K562 (cell line): ENCODE results near the gene LAPTM5. TPM values are rescaled to one million over a fixed set of nuclear protein-coding genes. Genes with fewer than 3 reads are reported as not detected.

Experiments
- ADNP ChIP-seq: fragments of 200-800 bp; sonication (Bioruptor generic); IDR thresholded peaks from 2 replicates; pipeline ENCODE4 v1.6.1; 2016; ENCODE audit warnings: missing genetic modification characterization, missing compliant biosample characterization
- BACH1 ChIP-seq: fragments of 200-800 bp; sonication (Bioruptor generic); IDR thresholded peaks from 2 replicates; pipeline ENCODE4 v1.6.1; 2016; ENCODE audit warnings: missing genetic modification characterization, missing compliant biosample characterization
- CBX3 ChIP-seq, 2 experiments: IDR thresholded peaks; 1 replicate in 1 of 2; 2 replicates in 1 of 2; pipeline ENCODE4 v1.6.1; 2012; ENCODE audit warnings: inconsistent platforms in 2 of 2, low read length in 2 of 2, borderline replicate concordance in 1 of 2, control low read depth in 1 of 2
- CTBP1 ChIP-seq: fragments of 450-650 bp; IDR thresholded peaks from 2 replicates; pipeline ENCODE4 v1.6.1; 2016; ENCODE audit warnings: borderline replicate concordance
- FOXK1 ChIP-seq: sonication (generic); formaldehyde crosslinking; IDR thresholded peaks from 2 replicates; pipeline ENCODE4 v1.8.0; 2022; ENCODE audit warnings: missing genetic modification reagents, mild to moderate bottlenecking, borderline replicate concordance
- GTF2E2 ChIP-seq: fragments of 200-800 bp; sonication (Bioruptor generic); IDR thresholded peaks from 2 replicates; pipeline ENCODE4 v1.6.1; 2016; ENCODE audit warnings: missing genetic modification characterization, missing compliant biosample characterization
- KDM4B ChIP-seq, 2 experiments: fragments of 450-650 bp in 1 of 2; sonication (generic) in 1 of 2; IDR thresholded peaks; 2 replicates each; pipeline ENCODE4 v1.6.1; 2016 to 2017; ENCODE audit warnings: borderline replicate concordance in 2 of 2, antibody characterized with exemption in 1 of 2, low read depth in 1 of 2, mild to moderate bottlenecking in 1 of 2
- MTA1 ChIP-seq: fragments of 450-650 bp; IDR thresholded peaks from 2 replicates; pipeline ENCODE4 v1.6.1; 2017; ENCODE audit warnings: borderline replicate concordance
- NFXL1 ChIP-seq: fragments of 450-650 bp; formaldehyde crosslinking; IDR thresholded peaks from 2 replicates; pipeline ENCODE4 v1.4.0; 2021; ENCODE audit warnings: mild to moderate bottlenecking
- RFX7 ChIP-seq: fragments of 250-450 bp; sonication (Bioruptor Pico); IDR thresholded peaks from 2 replicates; pipeline ENCODE4 v1.5.1; 2021; ENCODE audit warnings: mild to moderate bottlenecking
- ZNF551 ChIP-seq: fragments of 250-450 bp; sonication (Bioruptor Pico); IDR thresholded peaks from 2 replicates; pipeline ENCODE4 v1.5.0; 2021; ENCODE audit warnings: mild to moderate bottlenecking, moderate library complexity
- ZNF644 ChIP-seq: fragments of 200-800 bp; sonication (Bioruptor generic); IDR thresholded peaks from 2 replicates; pipeline ENCODE4 v1.6.1; 2016; ENCODE audit warnings: low read depth, missing genetic modification characterization, missing compliant biosample characterization
- ZSCAN32 ChIP-seq: fragments of 450-650 bp; formaldehyde crosslinking; IDR thresholded peaks from 2 replicates; pipeline ENCODE4 v1.4.0; 2020; ENCODE audit warnings: mild to moderate bottlenecking, moderate library complexity
- polyA plus RNA-seq, 8 experiments: library from polyadenylated mRNA; depleted of rRNA in 4 of 8; stranded (reverse) in 5 of 8; unstranded in 3 of 8; fragments of >200 nt; fragmentation: Nextera tagmentation in 2 of 8; fragmentation: Illumina TruSeq in 1 of 8; extraction: Ambion mirVana in 2 of 8; extraction: Trizol in 1 of 8; gene quantifications; 2 replicates each; pipeline versions ENCODE4 v1.2.1 to v1.2.3, GENCODE V29; 2011 to 2014; ENCODE audit warnings: inconsistent platforms in 1 of 8, missing spikeins in 1 of 8
- total RNA-seq, 7 experiments: library from RNA; depleted of rRNA in 6 of 7; stranded (reverse); fragments of >200 nt in 6 of 7; fragmentation: Illumina TruSeq in 2 of 7; extraction: Trizol in 2 of 7; gene quantifications; 2 replicates each; pipeline versions ENCODE4 v1.2.1 to v1.2.3, GENCODE V29; 2011 to 2021; ENCODE audit warnings: low replicate concordance in 1 of 7
- TF ChIP-seq, protein P1 (sequence below): fragments of 250-450 bp; sonication (Bioruptor Pico); IDR thresholded peaks from 2 replicates; pipeline ENCODE4 v1.4.0; 2020; ENCODE audit warnings: mild to moderate bottlenecking
- TF ChIP-seq, protein P2 (sequence below): fragments of 450-650 bp; formaldehyde crosslinking; conservative IDR thresholded peaks from 2 replicates; pipeline ENCODE4 v1.4.0; 2022; ENCODE audit warnings: mild to moderate bottlenecking, missing genetic modification characterization
- TF ChIP-seq, protein P3 (sequence below): fragments of 450-650 bp; formaldehyde crosslinking; IDR thresholded peaks from 2 replicates; pipeline ENCODE4 v1.4.0; 2020; ENCODE audit warnings: mild to moderate bottlenecking, moderate library complexity
- TF ChIP-seq, protein P4 (sequence below), 2 experiments: IDR thresholded peaks in 1 of 2; conservative IDR thresholded peaks in 1 of 2; 2 replicates each; pipeline ENCODE4 v1.6.1; 2016; ENCODE audit warnings: low read depth in 2 of 2, mild to moderate bottlenecking in 1 of 2, missing compliant biosample characterization in 1 of 2, missing genetic modification characterization in 1 of 2, moderate library complexity in 1 of 2
- TF ChIP-seq, protein P5 (sequence below): fragments of 250-450 bp; sonication (Bioruptor Pico); IDR thresholded peaks from 2 replicates; pipeline ENCODE4 v1.5.0; 2021

LAPTM5 gene
- total and polyA plus RNA-seq, 9 of the 15 experiments (the other 6 are each of a cell fraction or from before 2014, with no cell fraction given), result 2.4 to 47.3 (median 20.3) TPM

DNA sequence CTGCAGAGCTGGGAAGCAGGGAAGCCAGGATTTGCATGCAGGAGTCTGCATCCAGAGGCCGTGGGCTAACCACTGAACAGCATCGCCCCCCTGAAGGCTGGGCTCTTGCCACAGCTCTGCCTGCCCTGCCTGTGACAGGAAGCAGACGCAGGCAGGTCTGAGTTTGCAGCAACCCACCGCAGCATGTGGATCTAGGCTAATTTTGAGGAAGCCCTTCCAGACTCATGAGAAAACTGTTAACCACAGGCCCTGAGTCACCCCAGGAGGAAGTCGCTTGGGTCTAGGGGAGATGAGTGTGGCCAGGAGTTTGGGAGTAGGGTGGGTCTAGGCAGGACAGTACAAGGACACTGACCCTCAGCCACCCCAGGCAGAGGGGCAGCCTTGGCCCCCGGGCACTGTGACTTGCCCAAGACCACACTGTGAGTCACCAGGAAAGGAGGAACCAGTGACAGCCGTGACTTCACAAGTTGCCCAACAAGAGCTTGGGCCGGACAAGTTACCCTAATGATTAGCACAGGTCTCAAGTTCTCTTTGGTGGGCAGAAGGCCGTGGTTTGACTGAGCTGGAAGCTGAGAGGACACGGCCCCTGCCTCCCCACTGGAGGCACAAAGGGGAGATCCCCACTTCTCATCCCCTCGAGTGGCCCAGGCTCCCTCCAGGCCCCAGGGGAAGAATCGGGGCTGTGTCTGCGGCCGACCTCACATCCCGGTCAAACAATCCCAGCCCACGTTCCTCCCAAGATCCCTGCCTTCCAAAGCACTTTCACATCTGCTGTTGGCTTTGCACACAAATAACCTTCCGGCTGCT lies 826 bp downstream of the LAPTM5 start (continued):
- TF ChIP-seq, protein P1, sequence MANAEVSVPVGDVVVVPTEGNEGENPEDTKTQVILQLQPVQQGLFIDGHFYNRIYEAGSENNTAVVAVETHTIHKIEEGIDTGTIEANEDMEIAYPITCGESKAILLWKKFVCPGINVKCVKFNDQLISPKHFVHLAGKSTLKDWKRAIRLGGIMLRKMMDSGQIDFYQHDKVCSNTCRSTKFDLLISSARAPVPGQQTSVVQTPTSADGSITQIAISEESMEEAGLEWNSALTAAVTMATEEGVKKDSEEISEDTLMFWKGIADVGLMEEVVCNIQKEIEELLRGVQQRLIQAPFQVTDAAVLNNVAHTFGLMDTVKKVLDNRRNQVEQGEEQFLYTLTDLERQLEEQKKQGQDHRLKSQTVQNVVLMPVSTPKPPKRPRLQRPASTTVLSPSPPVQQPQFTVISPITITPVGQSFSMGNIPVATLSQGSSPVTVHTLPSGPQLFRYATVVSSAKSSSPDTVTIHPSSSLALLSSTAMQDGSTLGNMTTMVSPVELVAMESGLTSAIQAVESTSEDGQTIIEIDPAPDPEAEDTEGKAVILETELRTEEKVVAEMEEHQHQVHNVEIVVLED (CRISPR knock-in tag), result 0 out of 2 replicates have a peak, but pooled peaks have one; percentile 36
- TF ChIP-seq CBX3 (IDR thresholded peaks at IDR 0.05; ENCODE audit: borderline replicate concordance in 1 of 2, low read length in 2 of 2) (no peak), ZNF551 (CRISPR knock-in tag) (no peak), RFX7 (CRISPR knock-in tag) (peak; percentile 16; the same call in 1 of the 2 replicates), ZNF644 (tag) (peak; percentile 85), MTA1 (peak; percentile 71), KDM4B (IDR thresholded peaks at IDR 0.05; ENCODE audit: borderline replicate concordance in 2 of 2, low read depth in 1 of 2) (0 out of 4 replicates have a peak, but pooled peaks of 1 of the 2 experiments have one; percentile 60), GTF2E2 (tag) (peak; percentile 93), NFXL1 (CRISPR knock-in tag) (peak; percentile 80), BACH1 (tag) (peak; percentile 87; the same call in 1 of the 2 replicates), FOXK1 (CRISPR knock-in tag) (peak; percentile 80; the same call in 1 of the 2 replicates), CTBP1 (peak; percentile 72; the same call in 1 of the 2 replicates), ADNP (tag) (peak; percentile 63; the same call in 1 of the 2 replicates), ZSCAN32 (0 out of 2 replicates have a peak, but pooled peaks have one; percentile 31)
- TF ChIP-seq, protein P2, sequence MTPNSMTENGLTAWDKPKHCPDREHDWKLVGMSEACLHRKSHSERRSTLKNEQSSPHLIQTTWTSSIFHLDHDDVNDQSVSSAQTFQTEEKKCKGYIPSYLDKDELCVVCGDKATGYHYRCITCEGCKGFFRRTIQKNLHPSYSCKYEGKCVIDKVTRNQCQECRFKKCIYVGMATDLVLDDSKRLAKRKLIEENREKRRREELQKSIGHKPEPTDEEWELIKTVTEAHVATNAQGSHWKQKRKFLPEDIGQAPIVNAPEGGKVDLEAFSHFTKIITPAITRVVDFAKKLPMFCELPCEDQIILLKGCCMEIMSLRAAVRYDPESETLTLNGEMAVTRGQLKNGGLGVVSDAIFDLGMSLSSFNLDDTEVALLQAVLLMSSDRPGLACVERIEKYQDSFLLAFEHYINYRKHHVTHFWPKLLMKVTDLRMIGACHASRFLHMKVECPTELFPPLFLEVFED, result peak; percentile 38; the same call in 1 of the 2 replicates
- TF ChIP-seq, protein P3, sequence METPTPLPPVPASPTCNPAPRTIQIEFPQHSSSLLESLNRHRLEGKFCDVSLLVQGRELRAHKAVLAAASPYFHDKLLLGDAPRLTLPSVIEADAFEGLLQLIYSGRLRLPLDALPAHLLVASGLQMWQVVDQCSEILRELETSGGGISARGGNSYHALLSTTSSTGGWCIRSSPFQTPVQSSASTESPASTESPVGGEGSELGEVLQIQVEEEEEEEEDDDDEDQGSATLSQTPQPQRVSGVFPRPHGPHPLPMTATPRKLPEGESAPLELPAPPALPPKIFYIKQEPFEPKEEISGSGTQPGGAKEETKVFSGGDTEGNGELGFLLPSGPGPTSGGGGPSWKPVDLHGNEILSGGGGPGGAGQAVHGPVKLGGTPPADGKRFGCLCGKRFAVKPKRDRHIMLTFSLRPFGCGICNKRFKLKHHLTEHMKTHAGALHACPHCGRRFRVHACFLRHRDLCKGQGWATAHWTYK, result 0 out of 2 replicates have a peak, but pooled peaks have one; percentile 81
- TF ChIP-seq, protein P4, sequence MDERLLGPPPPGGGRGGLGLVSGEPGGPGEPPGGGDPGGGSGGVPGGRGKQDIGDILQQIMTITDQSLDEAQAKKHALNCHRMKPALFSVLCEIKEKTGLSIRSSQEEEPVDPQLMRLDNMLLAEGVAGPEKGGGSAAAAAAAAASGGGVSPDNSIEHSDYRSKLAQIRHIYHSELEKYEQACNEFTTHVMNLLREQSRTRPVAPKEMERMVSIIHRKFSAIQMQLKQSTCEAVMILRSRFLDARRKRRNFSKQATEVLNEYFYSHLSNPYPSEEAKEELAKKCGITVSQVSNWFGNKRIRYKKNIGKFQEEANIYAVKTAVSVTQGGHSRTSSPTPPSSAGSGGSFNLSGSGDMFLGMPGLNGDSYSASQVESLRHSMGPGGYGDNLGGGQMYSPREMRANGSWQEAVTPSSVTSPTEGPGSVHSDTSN (CRISPR knock-in tag; IDR thresholded peaks at IDR 0.05; ENCODE audit: low read depth), result no peak
- TF ChIP-seq, protein P4 (tag; conservative IDR thresholded peaks at IDR 0.05; ENCODE audit: low read depth), result no peak
- TF ChIP-seq, protein P5, sequence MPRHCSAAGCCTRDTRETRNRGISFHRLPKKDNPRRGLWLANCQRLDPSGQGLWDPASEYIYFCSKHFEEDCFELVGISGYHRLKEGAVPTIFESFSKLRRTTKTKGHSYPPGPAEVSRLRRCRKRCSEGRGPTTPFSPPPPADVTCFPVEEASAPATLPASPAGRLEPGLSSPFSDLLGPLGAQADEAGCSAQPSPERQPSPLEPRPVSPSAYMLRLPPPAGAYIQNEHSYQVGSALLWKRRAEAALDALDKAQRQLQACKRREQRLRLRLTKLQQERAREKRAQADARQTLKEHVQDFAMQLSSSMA (CRISPR knock-in tag), result no peak
